Dedifferentiated amniotic fluid mesenchymal stem cell (primary cell): Measurements from ENCODE around the gene PIGR.

Experiments
- DNase-seq: peaks from one replicate; pipeline ENCODE4 v3.0.0-alpha.2; 2016; ENCODE audit errors: extremely low spot score

PIGR gene

GRCh38 chr1:206909883-206910318 lies 36.4 kb downstream of the PIGR start:
- no peak for DNase-seq

DNA sequence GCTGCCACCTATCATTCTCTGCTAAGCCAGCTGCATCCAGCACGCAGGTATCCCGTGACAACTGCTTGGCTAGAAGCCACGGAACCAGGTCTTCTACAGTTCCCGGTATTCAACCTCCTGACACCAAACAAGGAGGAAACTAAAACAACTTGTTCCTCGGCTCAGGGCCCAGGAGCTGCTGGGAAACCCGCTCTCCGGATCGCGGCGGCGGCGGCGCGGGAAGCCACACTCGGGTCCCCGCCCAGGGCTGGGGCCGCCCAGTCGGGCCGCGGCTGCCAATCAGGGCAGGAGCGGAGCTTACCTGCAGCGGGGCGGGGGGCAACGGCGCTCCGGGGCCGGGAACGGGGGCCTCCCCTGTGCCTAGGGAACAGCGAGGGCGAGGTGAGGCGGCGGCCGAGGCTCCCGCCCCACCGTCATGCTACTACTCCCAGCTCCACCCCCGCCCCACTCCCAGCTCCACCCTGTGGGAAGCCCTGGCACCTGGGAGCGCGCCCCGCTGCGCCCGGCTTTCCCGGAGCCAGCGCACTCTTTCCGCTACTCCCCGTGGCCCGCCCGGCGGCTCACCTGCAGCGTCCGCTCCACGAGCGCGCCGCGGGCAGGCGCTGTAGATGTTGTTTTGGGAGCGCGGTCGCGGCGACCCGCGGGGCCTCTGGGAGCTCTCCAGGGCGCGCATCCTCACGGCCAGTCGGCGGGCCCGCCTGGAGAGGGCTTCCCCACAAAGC lies 36.9 kb downstream of the PIGR start:
- DNase-seq, result no peak

DNA sequence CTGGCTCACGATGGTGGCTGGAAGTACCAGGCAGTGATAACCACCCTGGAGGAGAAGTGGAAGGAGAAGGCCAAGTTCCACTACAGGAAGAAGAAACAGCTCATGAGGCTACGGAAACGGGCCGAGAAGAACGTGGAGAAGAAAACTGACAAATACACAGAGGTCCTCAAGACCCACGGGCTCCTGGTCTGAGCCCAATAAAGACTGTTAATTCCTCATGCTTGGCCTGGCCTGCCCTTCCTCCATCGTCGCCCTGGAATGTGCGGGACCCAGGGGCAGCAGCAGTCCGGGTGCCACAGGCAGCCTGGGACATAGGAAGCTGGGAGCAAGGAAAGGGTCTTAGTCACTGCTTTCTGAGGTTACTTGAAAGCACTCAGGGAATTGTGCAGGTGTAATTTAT lies 38.2 kb downstream of the PIGR start:
- DNase-seq, result no peak

DNA sequence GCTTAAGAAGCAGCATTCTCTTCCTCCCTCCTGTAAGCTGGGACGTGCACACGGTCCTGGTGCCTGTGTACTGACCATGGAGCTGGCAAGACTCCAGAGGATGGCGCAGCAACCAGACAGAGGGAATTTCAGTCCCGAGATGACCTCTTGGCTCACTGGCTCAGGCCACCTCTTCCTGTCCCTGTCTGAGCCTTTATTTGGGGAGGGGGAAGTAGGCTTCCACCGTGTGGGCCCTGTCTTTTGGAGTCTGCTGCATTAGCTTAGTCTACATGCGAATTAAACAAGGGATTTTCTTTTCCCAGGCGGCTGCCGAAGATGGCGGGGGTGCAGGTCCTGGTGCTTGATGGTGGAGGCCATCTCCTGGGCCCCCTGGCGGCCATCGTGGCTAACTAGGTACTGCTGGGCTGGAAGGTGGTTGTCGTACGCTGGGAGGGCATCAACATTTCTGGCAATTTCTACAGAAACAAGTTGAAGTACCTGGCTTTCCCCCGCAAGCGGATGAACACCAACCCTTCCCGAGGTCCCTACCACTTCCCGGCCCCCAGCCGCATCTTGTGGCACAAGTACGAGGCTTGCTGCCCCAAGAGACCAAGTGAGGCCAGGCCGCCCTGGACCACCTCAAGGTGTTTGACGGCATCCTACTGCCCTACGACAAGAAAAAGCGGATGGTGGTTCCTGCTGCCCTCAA lies 38.8 kb downstream of the PIGR start:
- DNase-seq, result no peak

DNA sequence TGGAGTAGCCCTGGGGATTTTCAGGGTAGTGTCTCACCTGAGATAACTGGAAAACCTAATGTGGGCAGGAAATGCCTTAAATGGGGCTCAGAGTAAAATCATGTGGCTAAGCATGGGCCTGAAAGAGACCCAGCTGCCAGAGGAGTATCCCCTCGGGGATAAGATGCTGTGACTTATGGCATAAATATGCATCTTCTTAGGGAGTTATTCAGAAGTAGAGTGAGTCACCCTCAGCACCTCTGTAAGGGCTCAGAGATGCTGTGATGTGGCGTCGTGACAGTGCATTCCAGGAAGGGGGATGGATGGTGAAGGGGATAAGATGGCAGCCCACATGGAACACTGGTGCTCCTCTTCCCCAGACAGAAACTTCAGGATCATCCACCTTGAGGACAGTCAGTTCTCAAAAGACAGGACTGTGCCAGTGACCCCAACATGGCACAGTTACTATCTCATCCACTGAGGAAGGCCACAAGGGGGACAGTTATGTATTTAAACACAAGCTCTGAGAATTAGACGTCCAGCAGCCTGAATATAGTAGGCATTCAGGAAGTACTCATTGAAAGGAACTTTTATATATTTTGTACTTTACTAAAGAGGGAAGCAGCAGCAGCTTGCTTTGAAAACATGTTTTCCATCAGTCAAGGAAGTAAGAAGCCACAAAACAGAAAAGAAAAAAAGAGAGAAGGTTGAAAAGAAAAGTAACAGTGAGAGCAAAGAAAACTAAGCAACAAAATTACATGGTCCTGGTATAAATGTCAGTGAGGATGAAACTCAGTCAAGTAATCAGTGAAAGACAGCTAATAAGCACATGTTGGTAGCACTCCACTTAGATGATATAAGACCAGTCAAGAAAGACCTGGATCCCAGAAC lies 40.7 kb downstream of the PIGR start:
- peak; percentile 59 for DNase-seq

DNA sequence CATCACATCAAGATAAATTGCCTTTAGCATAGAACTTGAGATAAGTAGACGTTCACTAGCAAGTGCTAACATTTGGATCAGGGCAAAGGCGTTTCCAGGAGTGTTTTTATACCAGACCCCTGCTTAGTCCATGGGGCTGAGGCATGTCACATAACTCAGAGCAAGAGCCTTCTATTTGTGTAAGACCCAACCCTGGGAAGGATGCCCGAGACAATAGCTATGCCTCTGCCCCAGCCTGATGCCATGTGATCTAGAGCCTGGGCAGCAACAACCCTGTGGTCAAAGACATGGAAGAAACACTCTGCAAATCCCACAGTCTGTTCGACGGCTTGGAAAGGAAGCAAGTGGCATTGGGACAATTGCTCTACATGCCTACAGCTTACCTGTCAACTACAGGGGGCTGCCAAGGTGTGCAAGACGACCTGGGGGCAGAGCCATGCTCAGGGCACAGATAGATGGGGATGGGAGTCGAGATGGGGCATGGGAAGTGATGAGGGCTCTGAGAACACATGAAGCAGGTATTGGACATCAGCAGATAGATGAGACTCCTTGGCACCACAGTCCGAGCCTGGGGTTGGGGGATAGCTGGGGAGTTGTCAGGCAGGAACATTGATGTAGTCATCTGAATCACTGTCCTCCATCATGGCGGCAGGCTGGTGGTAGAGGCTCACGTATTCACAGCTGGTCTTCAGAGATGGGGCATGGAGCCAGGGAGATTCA lies 41.7 kb downstream of the PIGR start:
- DNase-seq, result no peak

- no peak for DNase-seq
Observed at GRCh38 chr1:206903687-206904086, 42.6 kb downstream of the PIGR start.

DNA sequence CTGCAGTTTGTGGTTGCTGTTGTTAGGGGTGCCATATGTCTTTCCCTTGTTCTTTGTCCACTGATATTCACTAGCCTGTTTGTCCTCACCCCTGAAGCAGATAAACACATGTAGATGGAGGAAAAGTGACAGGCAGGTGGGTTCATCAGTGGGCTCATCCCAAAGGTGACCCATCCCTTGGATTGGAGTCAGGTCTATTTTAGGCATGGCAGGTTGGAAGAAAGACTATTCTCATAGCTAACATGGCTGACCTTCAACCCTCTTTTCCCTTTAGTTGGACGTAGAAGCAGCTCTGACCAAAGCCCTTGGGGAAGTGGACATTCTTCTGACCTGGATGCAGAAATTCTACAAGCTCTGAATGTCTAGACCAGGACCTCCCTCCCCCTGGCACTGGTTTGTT lies 43.6 kb downstream of the PIGR start:
- no peak for DNase-seq

DNA sequence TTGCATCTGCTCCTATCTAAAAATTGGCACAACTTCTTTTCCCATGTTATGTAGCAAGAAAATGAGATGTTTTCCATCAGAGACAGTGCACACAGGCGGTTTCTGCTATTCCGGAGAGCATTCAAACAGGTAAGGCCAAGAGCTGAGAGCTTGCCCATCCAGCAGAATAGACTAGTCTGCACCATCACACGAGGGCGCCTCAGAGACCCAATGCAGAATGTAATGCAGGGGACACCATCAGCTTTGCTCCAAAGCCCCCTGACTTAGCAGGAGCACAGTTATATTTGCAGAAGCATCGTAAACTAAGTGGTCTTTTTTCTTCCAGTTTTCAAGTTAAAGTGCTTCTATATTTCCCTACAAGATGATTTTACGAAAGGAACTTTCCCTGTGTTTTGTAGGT lies 44.3 kb downstream of the PIGR start:
- DNase-seq, result no peak

DNA sequence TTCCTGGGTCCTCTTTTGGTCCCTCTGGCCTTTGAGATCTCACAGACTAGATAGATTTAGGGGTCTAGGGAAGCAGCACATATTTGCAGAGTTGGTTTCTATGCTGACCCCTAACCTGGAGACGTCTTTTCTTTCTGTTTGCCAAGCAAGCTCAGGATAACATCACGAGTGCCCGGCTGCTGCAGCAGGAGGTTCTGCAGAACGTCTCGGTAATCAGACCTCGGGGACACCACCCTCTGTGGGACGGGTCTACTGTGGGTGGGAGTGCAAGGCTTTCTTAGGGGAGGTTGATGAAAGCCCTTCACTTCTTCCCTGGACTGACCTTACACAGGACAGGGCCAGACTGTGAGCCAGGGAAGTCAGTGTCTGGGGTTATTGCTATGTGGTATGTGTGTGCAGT lies 46.1 kb downstream of the PIGR start:
- DNase-seq, result no peak

DNA sequence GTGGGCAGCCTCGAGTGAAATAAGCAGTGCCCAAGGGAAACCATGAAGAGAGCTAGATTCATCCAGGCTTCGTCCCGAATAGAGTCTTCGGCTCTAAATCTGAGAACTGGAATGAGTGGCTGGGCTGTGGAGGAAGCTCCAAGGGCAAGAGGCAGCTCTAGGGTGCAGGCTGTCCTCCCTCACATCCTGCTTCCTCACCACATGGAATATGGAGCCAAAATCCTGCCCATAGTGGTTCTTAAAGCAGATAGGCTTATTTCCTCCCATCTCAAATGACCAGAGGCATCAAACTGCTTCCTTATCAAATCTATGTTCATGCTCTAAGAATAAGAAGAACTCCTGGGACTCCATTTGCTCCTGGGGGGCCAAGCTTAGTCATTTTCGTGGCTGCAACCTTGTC lies 46.5 kb downstream of the PIGR start:
- no peak for DNase-seq

GRCh38 chr1:206898915-206899431 lies 47.3 kb downstream of the PIGR start:
- DNase-seq, result no peak

DNA sequence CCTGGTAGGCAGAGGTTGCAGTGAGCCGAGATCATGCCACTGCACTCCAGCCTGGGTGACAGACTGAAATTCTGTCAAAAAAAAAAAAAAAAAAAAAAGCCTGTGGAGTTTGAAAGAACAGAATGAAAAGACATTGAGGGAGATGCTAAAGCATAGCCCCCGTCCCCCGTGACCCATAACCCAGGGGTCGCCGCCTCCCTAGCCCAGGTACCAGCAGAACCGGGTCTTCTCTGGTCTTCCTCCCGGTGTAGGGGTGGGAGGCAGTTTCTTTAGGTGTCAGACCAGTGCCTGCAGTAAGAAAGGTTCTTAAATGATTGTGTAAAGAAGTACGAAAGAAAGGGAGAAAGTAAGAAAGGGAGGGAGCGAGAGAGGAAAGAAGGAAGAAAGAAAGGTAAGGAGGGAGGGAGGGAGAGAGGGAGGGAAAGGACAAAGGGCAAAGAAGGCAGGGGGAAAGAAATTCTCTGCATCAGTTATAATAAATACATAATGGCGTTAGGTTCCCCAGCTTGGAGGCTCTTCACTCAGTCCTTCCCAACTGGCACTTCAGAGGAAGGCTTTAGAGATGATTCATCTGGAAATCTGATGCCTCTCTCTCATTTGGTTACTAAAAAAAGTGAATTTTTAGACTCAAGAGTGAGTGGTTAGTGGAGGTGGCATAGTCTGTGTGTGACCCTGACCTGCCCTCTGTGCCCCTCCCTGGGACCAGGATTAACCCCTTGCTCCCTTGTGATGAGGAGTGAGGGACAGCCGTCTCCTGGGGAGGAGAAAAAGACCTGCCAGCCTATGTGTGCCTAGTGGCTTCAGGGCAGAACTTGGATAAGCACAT lies 48.0 kb downstream of the PIGR start:
- DNase-seq, result peak; percentile 77

- no peak for DNase-seq
Observed at GRCh38 chr1:206897175-206897574, 49.1 kb downstream of the PIGR start, which contains the start of gene IL24. Gene IL24, plus strand, starts transcription at chr1:206897443. Its CDS starts 390 bp downstream, at chr1:206897833.

- DNase-seq, result no peak
Observed at GRCh38 chr1:206896261-206896660, 50.0 kb downstream of the PIGR start.

DNA sequence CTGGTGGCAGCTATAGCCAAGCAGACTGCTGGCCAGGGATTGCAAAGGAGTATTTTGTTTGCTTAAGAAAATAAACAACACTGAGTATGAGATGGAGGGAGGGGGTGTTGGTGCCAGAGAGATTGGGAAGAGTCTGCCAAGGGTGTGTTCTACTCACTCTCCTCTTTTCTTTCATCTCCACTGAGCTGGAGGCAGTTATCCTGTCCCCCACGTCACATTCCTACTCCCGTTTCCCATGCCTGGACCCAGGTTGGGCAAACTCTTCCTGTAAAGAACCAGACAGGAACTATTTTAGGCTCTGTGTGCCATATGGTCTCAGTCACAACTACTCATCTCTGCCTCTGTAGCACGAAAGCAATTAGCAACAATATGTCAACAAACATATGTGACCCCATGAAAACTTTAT lies 50.4 kb downstream of the PIGR start:
- DNase-seq, result peak; percentile 35

DNA sequence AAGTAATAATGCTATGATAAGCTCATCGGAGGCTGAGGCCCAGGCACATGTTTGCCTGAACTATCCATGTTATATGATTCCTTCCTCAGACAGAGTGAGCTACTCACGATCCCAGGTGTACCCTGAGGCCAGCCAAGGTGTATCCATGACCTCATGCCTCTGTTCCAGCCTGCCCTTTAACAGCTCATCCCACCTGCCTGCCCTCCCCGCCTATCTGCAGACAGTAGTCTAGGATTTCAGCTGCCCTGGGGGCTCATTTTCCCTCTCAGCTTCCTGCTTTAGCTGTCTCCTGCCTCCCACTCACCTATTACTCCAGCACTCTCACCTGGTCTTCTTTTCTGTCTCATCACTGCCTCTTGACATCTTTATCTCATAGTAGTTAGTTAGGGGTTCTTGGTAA lies 50.9 kb downstream of the PIGR start:
- no peak for DNase-seq

GRCh38 chr1:206893380-206893779 lies 52.9 kb downstream of the PIGR start:
- no peak for DNase-seq

GRCh38 chr1:206892351-206892984 lies 53.8 kb downstream of the PIGR start:
- peak; percentile 46 for DNase-seq

- DNase-seq, result no peak
Observed at GRCh38 chr1:206891412-206891811, 54.9 kb downstream of the PIGR start.
